GM12873 (cell line): ENCODE data around the gene FAM168A.
A peak's percentile ranks its signal among the peaks of the same experiment; 100 is the strongest.

Experiments
- TF ChIP-seq, protein P1 (sequence below): IDR thresholded peaks from 2 replicates; pipeline ENCODE4 v1.5.1; 2012; ENCODE audit warnings: low read depth, mild to moderate bottlenecking, moderate library complexity, low read length, control low read depth; ENCODE audit not compliant: insufficient read depth; ENCODE audit errors: missing control alignments

FAM168A gene

DNA sequence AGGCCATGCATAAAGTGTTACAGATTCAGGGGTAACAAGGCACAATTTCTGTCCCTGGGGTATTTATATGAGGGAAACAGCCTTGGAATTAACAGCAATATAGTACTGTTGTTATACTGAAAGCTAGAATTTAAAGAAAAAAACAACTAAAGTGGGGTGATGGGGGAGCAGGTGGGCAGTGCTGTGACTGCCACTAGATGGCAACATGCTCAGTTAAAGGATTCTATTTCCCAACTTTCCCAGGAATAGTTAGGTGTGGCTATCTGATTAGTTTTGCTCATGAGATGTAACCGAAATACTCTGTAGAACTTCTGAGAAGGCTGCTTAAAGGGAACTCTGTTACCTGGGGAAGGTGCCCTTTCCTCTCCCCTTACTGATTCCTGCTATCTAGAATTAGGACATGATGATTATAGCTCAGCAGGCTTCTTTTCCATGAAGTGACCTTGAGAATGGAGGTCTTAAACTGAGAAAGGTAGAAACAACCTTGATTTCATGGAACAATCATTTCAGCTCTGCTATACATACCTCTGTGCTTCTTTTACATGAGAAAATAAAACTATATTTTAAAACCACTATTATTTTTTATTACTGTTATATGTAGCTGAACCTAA is 119.1 kb downstream of the FAM168A start:
- TF ChIP-seq, protein P1, sequence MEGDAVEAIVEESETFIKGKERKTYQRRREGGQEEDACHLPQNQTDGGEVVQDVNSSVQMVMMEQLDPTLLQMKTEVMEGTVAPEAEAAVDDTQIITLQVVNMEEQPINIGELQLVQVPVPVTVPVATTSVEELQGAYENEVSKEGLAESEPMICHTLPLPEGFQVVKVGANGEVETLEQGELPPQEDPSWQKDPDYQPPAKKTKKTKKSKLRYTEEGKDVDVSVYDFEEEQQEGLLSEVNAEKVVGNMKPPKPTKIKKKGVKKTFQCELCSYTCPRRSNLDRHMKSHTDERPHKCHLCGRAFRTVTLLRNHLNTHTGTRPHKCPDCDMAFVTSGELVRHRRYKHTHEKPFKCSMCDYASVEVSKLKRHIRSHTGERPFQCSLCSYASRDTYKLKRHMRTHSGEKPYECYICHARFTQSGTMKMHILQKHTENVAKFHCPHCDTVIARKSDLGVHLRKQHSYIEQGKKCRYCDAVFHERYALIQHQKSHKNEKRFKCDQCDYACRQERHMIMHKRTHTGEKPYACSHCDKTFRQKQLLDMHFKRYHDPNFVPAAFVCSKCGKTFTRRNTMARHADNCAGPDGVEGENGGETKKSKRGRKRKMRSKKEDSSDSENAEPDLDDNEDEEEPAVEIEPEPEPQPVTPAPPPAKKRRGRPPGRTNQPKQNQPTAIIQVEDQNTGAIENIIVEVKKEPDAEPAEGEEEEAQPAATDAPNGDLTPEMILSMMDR, result peak; percentile 76

DNA sequence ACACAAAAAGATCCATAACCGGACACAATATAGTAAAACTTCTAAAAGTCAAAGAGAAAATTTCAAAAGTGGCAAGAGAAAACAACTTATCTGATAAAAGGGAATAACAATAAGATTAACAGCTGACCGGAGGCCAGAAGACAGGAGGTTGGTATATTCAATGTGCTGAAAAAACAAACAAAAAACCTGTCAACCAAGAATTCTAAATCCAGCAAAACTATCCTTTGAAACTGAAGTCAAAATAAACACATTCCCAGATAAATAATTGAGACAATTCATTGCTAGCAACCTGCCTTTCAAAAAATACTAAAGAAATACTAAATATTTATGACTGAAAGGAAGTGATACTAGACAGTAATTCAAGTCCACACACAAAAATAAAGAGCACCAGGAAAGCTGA is 120.4 kb downstream of the FAM168A start:
- TF ChIP-seq, protein P1, result no peak

DNA sequence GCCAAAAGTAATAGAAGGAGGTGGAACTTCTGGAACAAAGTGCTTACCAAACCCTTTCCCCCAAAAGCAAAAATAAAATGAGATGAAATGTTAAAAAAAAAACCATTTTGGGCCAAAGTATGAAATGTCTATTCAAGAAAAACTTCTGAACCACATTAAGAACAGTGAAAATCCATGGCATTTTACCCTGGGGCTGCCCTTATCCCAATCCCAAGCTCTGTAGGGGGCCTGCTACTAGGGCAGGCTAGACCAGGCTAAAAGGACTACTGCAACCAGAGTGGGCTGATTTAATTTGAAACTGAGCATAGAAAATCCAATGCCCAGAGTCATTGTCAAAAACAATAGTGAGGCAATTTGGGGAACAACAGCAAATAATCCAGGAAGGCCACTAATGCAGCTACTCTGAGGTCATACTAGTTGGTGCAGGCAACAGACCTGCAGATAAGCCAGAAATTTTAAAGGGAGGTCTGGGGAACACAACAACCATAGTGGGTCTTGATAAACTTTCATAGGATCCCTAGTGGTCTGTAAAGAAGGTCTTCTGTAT is 122.3 kb downstream of the FAM168A start:
- TF ChIP-seq, protein P1, result no peak

DNA sequence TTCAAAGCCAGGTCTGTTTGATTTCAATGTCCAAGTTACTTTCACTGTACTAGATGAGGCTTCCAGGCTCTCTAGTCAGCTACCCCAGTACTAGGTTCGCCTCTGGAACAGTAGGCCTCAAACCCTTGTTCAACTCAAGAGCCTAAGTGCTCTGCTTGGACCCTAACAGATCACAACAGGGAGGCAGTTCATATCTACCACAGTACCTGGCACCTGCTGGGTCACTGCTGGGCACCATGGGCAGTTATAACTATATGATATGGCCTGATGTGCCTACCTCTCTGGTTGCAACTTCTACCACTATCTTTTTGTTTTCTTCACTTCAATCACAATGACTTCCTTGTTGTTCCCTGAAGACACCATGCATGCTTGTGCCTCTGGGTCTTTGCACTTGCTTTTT is 124.7 kb downstream of the FAM168A start:
- TF ChIP-seq, protein P1, result no peak

DNA sequence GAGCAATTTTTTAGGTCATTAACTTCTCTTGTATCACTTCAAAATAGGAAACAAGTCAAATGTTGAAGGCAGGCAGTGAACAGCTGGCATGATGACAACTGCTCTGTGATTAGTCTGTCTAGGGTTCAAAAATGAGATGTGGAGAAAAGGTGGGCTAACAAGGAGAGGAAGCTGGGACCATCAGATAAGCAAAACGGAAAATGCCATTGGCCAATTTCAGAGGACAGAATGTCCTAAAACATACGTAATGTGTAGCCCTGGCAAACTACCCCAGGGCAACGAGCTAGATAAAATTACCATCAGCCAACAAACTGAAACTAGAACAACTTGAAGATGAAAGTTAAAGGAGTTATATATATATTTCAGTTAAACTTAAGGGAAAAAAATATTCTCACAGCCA is 128.5 kb downstream of the FAM168A start:
- TF ChIP-seq, protein P1, result no peak

DNA sequence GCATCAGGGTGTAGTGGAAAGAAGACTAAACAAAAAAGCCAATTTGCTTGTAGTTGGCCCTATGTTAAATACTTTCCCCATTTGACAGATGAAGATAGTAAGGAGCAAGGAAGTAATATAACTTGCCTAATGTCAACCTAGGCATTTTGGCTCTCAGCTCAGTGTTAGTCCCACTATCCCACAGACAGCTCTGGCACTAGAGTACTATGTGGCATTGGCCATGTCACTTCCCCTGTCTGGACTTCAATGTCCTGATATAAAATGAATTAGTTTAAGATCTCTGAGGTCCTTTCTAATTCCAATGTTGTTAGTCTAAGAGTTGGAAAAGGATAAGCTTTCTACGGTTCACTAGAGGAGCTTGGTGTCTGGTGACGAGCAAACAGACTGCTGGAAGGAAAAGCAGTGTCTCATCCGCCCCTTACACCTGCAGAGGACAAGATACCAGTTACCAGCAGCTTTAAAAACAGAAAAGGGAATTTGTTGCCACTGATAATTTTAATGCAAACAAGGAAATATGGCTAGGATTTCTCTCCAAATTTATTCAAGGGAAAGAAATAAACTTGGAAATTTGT is 129.2 kb downstream of the FAM168A start:
- TF ChIP-seq, protein P1, result no peak

DNA sequence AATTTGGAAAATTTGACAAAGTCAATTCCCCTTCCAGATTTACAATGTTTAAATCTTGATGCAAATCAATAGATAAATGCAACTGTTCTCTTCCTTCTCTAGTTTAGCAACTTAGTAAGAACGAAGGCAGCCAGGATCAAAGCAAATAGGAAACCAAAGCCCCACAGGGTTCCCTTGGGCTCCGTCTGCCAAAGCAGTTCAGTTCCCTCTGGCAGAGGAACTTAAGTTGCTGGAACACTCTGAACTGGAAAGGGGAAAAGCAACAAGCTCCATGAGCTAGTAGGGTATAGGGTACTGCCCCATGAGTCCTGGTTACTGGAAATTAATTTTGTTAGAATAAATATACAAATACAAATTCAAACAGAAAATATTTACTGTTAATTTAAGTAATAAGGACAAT is 130.4 kb downstream of the FAM168A start:
- TF ChIP-seq, protein P1, result no peak
